K562 (cell line): ENCODE results near the gene TENM4. TPM values are rescaled to one million over a fixed set of nuclear protein-coding genes. Genes with fewer than 3 reads are reported as not detected.

ENCODE experiments used
- polyA plus RNA-seq, 8 experiments: library from polyadenylated mRNA; depleted of rRNA in 4 of 8; stranded (reverse) in 5 of 8; unstranded in 3 of 8; fragments of >200 nt; fragmentation: Nextera tagmentation in 2 of 8; fragmentation: Illumina TruSeq in 1 of 8; extraction: Ambion mirVana in 2 of 8; extraction: Trizol in 1 of 8; gene quantifications; 2 replicates each; pipeline versions ENCODE4 v1.2.1 to v1.2.3, GENCODE V29; 2011 to 2014; ENCODE audit warnings: inconsistent platforms in 1 of 8, missing spikeins in 1 of 8
- total RNA-seq, 7 experiments: library from RNA; depleted of rRNA in 6 of 7; stranded (reverse); fragments of >200 nt in 6 of 7; fragmentation: Illumina TruSeq in 2 of 7; extraction: Trizol in 2 of 7; gene quantifications; 2 replicates each; pipeline versions ENCODE4 v1.2.1 to v1.2.3, GENCODE V29; 2011 to 2021; ENCODE audit warnings: low replicate concordance in 1 of 7
- TF ChIP-seq, protein P1 (sequence below), 2 experiments: fragments of 450-650 bp; IDR thresholded peaks; 2 replicates each; pipeline ENCODE4 v1.6.1; 2016; ENCODE audit warnings: mild to moderate bottlenecking in 2 of 2, borderline replicate concordance in 1 of 2, low read depth in 1 of 2, moderate library complexity in 1 of 2

The TENM4 gene
- total and polyA plus RNA-seq, 9 of the 15 experiments (the other 6 are each of a cell fraction or from before 2014, with no cell fraction given): 0.16 TPM; not detected in 8

DNA sequence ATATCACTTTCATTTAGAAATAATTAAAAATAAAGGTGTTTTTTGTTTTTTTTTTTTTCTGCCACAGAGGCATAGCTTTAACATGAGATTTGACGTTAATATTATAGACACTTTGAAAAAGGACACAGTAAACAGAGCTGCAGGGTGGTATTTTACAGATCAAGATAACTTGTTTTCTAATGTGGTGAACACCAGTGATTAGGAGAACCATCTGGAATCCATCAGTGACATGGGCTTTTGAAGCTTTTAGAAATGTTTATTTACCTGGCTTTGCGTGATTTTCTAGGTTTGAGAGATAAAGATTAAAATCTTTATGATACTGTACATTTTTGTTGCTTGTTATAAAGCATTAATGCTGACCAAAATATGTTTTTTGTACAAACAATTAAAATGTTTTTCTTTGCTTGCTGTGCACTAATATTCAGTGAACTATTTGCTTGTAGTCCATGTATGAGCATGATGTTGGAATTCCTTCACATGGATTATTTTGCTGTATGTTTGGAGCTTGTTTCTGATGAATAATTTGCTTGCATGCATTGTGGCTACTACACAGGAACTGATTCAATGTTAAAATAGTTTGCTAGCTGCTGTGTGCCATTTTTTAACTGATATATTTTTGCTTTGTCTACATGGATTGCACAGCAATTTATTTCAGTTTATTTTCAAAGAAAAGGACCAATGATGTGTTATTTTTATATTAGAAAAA, 514.0 kb downstream of the TENM4 start (continued):
- TF ChIP-seq, protein P1, sequence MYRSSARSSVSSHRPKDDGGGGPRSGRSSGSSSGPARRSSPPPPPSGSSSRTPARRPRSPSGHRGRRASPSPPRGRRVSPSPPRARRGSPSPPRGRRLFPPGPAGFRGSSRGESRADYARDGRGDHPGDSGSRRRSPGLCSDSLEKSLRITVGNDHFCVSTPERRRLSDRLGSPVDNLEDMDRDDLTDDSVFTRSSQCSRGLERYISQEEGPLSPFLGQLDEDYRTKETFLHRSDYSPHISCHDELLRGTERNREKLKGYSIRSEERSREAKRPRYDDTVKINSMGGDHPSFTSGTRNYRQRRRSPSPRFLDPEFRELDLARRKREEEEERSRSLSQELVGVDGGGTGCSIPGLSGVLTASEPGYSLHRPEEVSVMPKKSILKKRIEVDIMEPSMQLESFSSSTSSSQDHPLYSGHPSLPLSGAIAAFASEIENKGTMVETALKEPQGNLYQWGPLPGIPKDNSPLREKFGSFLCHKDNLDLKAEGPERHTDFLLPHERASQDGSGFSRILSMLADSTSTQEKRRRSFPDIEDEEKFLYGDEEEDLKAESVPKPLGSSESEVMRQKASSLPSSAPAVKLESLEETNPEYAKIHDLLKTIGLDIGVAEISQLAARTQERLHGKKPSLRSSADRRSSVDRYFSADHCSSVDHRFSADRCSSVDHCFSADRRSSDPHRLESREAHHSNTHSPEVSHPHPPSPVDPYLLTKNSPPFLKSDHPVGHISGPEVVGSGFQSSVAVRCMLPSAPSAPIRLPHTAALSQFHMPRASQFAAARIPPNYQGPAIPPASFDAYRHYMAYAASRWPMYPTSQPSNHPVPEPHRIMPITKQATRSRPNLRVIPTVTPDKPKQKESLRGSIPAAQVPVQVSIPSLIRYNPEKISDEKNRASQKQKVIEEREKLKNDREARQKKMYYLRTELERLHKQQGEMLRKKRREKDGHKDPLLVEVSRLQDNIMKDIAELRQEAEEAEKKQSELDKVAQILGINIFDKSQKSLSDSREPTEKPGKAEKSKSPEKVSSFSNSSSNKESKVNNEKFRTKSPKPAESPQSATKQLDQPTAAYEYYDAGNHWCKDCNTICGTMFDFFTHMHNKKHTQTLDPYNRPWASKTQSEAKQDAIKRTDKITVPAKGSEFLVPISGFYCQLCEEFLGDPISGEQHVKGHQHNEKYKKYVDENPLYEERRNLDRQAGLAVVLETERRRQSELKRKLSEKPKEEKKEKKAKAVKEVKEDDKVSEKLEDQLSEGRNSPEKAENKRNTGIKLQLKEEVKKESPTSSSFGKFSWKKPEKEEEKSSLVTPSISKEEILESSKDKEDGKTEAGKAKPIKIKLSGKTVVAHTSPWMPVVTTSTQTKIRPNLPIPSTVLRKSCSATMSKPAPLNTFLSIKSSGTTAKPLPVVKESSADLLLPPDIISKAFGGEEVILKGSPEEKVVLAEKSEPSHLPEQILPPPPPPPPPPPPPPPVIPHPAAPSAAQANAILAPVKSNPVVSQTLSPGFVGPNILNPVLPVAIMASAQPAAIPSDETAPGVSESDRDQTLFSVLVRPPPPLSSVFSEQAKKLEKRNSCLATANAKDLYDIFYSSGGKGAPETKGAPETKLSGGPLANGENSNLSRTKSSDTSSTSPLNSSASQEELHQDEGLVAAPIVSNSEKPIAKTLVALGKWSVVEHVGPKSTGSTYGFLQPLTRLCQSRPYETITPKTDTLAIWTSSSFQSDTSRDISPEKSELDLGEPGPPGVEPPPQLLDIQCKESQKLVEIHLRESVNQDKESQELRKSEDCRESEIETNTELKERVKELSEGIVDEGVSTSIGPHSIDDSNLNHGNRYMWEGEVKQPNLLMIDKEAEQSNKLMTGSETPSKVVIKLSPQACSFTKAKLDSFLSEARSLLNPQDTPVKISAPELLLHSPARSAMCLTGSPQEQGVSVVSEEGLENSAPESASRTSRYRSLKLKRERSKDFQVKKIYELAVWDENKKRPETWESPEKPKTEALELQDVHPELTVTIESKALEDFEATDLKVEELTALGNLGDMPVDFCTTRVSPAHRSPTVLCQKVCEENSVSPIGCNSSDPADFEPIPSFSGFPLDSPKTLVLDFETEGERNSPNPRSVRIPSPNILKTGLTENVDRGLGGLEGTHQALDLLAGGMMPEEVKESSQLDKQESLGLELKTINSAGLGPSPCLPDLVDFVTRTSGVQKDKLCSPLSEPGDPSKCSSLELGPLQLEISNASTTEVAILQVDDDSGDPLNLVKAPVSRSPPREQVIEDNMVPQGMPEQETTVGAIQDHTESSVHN (IDR thresholded peaks at IDR 0.05; ENCODE audit: borderline replicate concordance in 1 of 2, low read depth in 1 of 2): no peak
